ENCODE measurements around the gene AHNAK. TPM values are rescaled to one million over a fixed set of nuclear protein-coding genes. Genes with fewer than 3 reads are reported as not detected.

The AHNAK gene
- total RNA-seq, 4 donors from 2014 or later = 1,278 to 2,374 (median 1,866) TPM

DNA sequence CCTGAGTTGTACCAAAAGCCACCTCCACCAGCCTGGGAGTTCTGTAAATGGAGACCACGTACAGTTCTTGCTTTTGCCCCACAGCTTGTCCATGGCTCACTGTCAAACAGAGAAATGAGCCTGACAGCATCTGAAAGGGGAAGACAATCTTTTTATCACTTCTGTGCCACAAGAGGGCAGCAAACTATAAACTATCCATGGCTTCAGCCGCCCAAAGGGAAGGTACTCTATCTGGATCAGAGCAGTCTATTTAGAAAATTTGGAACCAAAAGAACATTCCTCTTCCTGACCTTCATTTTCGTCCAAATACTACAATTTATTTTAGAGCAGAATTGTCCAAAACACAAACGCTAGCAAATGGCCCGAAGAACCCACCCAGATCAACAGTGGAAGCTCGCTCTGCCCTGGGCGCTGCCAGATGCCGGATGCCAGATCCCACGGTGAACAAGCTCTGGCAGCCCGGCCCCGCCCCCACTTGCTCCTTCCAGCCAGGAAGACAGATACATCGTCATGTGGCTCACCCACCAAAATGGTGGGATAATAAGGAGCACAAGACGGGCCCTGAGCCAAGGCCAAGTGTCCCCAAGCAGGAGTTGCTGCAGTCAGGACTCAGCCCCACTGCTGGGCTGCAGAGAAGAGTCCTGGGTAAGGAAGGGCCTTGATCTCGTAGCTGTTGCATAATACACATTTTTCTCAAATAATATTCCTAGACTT, 151.6 kb downstream of the AHNAK start:
- Histone ChIP-seq H3K27me3 (no peaks in the 10 kb centered on the region), H3K27ac (replicated peaks in 1 of 4) (peak overlapping the region; percentile 74 to 81 (median 79)), H3K9me3 (no peaks in the 10 kb centered on the region), H3K4me1 (peaks cover 35 to 57% (median 56%) of the 10 kb centered on the region in 4 donors), H3K4me3 (peak overlapping the region; percentile 45 to 60 (median 48)), H3K36me3 (no peaks in the 10 kb centered on the region)
- TF ChIP-seq EP300 (IDR thresholded peaks at IDR 0.05) (no peak), POLR2AphosphoS5 (IDR thresholded peaks at IDR 0.05) (peak; percentile 45 to 57), POLR2A (IDR thresholded peaks at IDR 0.05; ENCODE audit: low read depth) (no peak)
- TF ChIP-seq, protein P1, sequence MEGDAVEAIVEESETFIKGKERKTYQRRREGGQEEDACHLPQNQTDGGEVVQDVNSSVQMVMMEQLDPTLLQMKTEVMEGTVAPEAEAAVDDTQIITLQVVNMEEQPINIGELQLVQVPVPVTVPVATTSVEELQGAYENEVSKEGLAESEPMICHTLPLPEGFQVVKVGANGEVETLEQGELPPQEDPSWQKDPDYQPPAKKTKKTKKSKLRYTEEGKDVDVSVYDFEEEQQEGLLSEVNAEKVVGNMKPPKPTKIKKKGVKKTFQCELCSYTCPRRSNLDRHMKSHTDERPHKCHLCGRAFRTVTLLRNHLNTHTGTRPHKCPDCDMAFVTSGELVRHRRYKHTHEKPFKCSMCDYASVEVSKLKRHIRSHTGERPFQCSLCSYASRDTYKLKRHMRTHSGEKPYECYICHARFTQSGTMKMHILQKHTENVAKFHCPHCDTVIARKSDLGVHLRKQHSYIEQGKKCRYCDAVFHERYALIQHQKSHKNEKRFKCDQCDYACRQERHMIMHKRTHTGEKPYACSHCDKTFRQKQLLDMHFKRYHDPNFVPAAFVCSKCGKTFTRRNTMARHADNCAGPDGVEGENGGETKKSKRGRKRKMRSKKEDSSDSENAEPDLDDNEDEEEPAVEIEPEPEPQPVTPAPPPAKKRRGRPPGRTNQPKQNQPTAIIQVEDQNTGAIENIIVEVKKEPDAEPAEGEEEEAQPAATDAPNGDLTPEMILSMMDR (IDR thresholded peaks at IDR 0.05) = peak; percentile 67 to 75 (median 74)
- no peak for DNase-seq (ENCODE audit: extremely low spot score)
- intact Hi-C loops (cut with DNase I) = loop anchor here (5.0 kb wide), 1 partner anchor 147 kb away; no protein-coding TSS in a partner anchor
- 2% methylated on average over 14 of the region's 14 CpGs for WGBS

DNA sequence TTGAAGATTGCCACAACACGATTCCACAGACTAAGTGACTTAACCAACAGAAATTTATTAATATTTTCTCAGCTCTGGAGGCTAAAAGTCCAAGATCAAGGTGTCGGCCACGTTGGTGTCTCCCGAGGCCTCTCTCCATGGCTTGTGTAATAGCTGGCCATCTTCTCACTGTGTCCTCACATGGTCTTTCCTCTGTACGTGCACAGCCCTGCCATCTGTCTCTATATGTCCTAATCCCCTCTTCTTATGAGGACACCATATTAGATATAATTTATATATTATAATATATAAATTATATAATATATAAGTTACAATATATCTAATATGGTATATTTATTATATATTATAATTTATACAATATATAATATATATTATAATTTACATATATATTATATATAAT, 152.9 kb downstream of the AHNAK start:
- Histone ChIP-seq H3K9me3 (no peaks in the 10 kb centered on the region), H3K4me1 (peaks cover 22 to 44% (median 44%) of the 10 kb centered on the region in 4 donors), H3K27ac (replicated peaks in 1 of 4) (no peak overlapping the region), H3K36me3 (no peaks in the 10 kb centered on the region), H3K4me3 (no peak overlapping the region), H3K27me3 (no peaks in the 10 kb centered on the region)
- no peak for DNase-seq (ENCODE audit: extremely low spot score)
- intact Hi-C loops (cut with DNase I) = no loop called here
- TF ChIP-seq, protein P1 (IDR thresholded peaks at IDR 0.05) = no peak
- TF ChIP-seq POLR2AphosphoS5 (IDR thresholded peaks at IDR 0.05) (no peak), POLR2A (IDR thresholded peaks at IDR 0.05; ENCODE audit: low read depth) (no peak), EP300 (IDR thresholded peaks at IDR 0.05) (no peak)
- 59% methylated on average over 5 of the region's 5 CpGs for WGBS

DNA sequence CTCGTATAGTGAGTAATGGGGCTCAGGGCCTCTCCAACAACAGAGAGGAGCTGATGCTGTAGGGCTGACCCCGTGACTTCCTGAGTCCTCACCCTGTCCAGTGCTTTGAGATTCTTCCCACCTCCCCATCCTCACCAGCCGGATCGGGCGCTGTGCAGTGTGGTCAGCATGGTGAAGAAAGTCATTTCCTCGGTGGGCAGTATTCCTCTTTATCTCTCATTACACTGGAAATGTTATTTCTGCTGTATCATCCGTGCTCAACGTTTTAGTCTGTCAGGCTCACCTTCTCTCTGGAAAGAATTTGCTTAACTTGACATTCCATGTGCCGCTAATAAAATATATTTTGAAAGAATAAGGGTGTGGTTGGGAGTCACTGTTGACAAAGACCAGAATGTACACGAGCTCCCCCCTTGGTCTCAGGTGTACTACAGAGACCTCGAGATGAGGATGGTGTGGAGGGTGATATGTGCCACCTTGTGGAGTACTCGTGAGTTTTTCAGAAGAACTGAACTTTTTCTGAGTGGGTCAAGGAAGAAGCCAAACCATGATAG, 153.5 kb downstream of the AHNAK start:
- WGBS = 54% methylated on average over 11 of the region's 12 CpGs
- no peak for TF ChIP-seq EP300 (IDR thresholded peaks at IDR 0.05)
- TF ChIP-seq, protein P1 (IDR thresholded peaks at IDR 0.05) = peak in 1 of 3 experiments; percentile 8
- H3K27ac ChIP-seq (replicated peaks in 1 of 4) = no peak overlapping the region
- H3K9me3 ChIP-seq = no peaks in the 10 kb centered on the region
- no peak overlapping the region for H3K4me3 ChIP-seq
- no peak for DNase-seq (ENCODE audit: extremely low spot score)
- no peaks in the 10 kb centered on the region for H3K36me3 ChIP-seq
- H3K4me1 ChIP-seq = peaks cover 16 to 38% (median 38%) of the 10 kb centered on the region in 4 donors
- intact Hi-C loops (cut with DNase I) = no loop called here
- no peaks in the 10 kb centered on the region for H3K27me3 ChIP-seq

DNA sequence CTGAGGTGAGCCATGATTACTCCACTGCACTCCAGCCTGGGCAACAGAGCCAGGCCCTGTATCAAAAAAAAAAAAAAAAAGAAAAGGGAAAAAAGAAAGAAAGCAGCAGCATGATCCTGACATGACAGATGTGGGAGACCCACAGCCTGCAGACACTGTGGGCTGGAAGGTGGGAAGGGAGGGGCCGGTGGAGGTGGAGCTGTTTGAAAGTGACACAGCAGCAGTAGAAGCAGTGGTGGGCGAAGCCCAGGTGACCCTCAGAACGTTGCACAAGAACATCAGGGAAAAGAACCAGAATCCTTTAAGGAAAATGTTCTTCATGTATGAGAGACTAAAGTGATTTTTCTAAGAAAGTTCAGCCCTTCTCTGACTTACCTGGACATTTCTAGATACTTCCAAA, 154.1 kb downstream of the AHNAK start:
- 70% methylated on average over 3 of the region's 3 CpGs for WGBS
- intact Hi-C loops (cut with DNase I) = no loop called here
- H3K4me1 ChIP-seq = peaks cover 10 to 32% (median 32%) of the 10 kb centered on the region in 4 donors
- TF ChIP-seq EP300 (IDR thresholded peaks at IDR 0.05) = no peak
- TF ChIP-seq, protein P1 (IDR thresholded peaks at IDR 0.05) = no peak
- TF ChIP-seq POLR2A (IDR thresholded peaks at IDR 0.05; ENCODE audit: low read depth) = no peak
- TF ChIP-seq POLR2AphosphoS5 (IDR thresholded peaks at IDR 0.05) = no peak
- no peaks in the 10 kb centered on the region for H3K27me3 ChIP-seq
- H3K27ac ChIP-seq (replicated peaks in 1 of 4) = no peak overlapping the region
- H3K36me3 ChIP-seq = no peaks in the 10 kb centered on the region
- H3K4me3 ChIP-seq = no peak overlapping the region
- no peak for DNase-seq (ENCODE audit: extremely low spot score)
- H3K9me3 ChIP-seq = no peaks in the 10 kb centered on the region

Measured in esophagus muscularis mucosa (tissue), 4 donors.